K562 (cell line): Measurements from ENCODE around the gene MYL12B. TPM values are rescaled to one million over a fixed set of nuclear protein-coding genes. Genes with fewer than 3 reads are reported as not detected.

Experiments
- ATAC-seq: fragments of 200-7000 bp; cut with Tn5 transposase; 3 replicates; pipeline ENCODE4 v1.9.1; 2020; ENCODE audit warnings: moderate library complexity
- BruUV-seq: library from RNA; stranded (reverse); fragments of 400-500 nt; replicated peaks from 2 replicates; lab custom pipeline; 2021; lab: Mats Ljungman, UMichigan
- CTCF ChIA-PET: fragments of 300-600 bp; formaldehyde crosslinking; extraction: SDS; loops from one replicate; lab custom pipeline; 2021; ENCODE audit warnings: low intra/inter-chr PET ratio; lab: Yijun Ruan, JAX
- POLR2A ChIA-PET: fragments of 300-600, 350-650 bp; sonication (Branson Sonifier 250); formaldehyde crosslinking; extraction: SDS; loops from one replicate; lab custom pipeline; 2021; ENCODE audit warnings: antibody characterized with exemption, inconsistent platforms; lab: Yijun Ruan, JAX
- DNase-seq, 4 experiments: peaks; one replicate each; pipeline versions ENCODE4 v3.0.0 to v3.0.0-alpha.2; 2011 to 2018; ENCODE audit warnings: low spot score in 3 of 4, mixed read lengths in 3 of 4; ENCODE audit errors: extremely low read depth in 1 of 4
- FAIRE-seq: peaks from 2 replicates; lab custom pipeline; 2011; peaks lifted over from hg19 to GRCh38; lab: Jason Lieb, UNC
- H2AFZ ChIP-seq: 2 replicates; pipeline ENCODE4 v1.6.0; 2011; ENCODE audit warnings: low read depth, low read length, control low read depth, inconsistent platforms
- H3K27ac ChIP-seq: fragments of 200-600 bp; 3 replicates; pipeline ENCODE4 v1.8.0; 2011; ENCODE audit warnings: low read depth, mild to moderate bottlenecking, control low read depth, inconsistent platforms, low read length, moderate library complexity, mixed read lengths; ENCODE audit errors: extremely low read depth
- H3K27me3 ChIP-seq, 2 experiments: fragments of 300-600 bp in 1 of 2; 2 replicates in 1 of 2; 3 replicates in 1 of 2; pipeline versions ENCODE4 v1.6.0 to v1.8.0; 2011; ENCODE audit warnings: inconsistent platforms in 2 of 2, low read length in 2 of 2, mild to moderate bottlenecking in 1 of 2, mixed read lengths in 1 of 2, moderate library complexity in 1 of 2; ENCODE audit not compliant: control insufficient read depth in 2 of 2, insufficient read depth in 2 of 2
- H3K36me3 ChIP-seq: fragments of 300-600 bp; 3 replicates; pipeline ENCODE4 v1.8.0; 2011; ENCODE audit warnings: mild to moderate bottlenecking, low read length, inconsistent platforms; ENCODE audit not compliant: control insufficient read depth, insufficient read depth
- H3K4me1 ChIP-seq, 2 experiments: fragments of 200-600 bp in 1 of 2; replicated peaks in 1 of 2; 2 replicates in 1 of 2; 3 replicates in 1 of 2; pipeline versions ENCODE4 v1.5.1 to v1.8.0; 2011; ENCODE audit warnings: inconsistent platforms in 2 of 2, low read length in 2 of 2, mild to moderate bottlenecking in 1 of 2, mixed read lengths in 1 of 2, moderate library complexity in 1 of 2; ENCODE audit not compliant: control insufficient read depth in 2 of 2, insufficient read depth in 2 of 2
- H3K4me2 ChIP-seq: 2 replicates; pipeline ENCODE4 v1.6.1; 2011; ENCODE audit warnings: low read length, control low read depth, inconsistent platforms, mixed read lengths; ENCODE audit not compliant: insufficient read depth
- H3K4me3 ChIP-seq: fragments of 200-600 bp; sonication (generic), shearing (Covaris generic); 2 replicates; pipeline ENCODE4 v1.5.1; 2016; ENCODE audit warnings: control low read depth, inconsistent platforms
- H3K79me2 ChIP-seq: fragments of 200-600 bp; 3 replicates; pipeline ENCODE4 v1.8.0; 2011; ENCODE audit warnings: low read length, inconsistent platforms; ENCODE audit not compliant: control insufficient read depth, insufficient read depth
- H3K9ac ChIP-seq, 2 experiments: 2 replicates each; pipeline versions ENCODE4 v1.6.0 to v1.6.1; 2011; ENCODE audit warnings: low read depth in 2 of 2, low read length in 2 of 2, control low read depth in 1 of 2, inconsistent platforms in 1 of 2, mild to moderate bottlenecking in 1 of 2, mixed read lengths in 1 of 2; ENCODE audit not compliant: insufficient read depth in 1 of 2
- H3K9me1 ChIP-seq: one replicate; pipeline ENCODE4 v1.6.0; 2011; ENCODE audit warnings: inconsistent platforms, mild to moderate bottlenecking, low read length, moderate library complexity; ENCODE audit not compliant: control insufficient read depth, insufficient read depth
- H3K9me3 ChIP-seq: replicated peaks from 2 replicates; pipeline ENCODE4 v1.5.1; 2011; ENCODE audit warnings: low read depth, low read length, inconsistent platforms; ENCODE audit not compliant: control insufficient read depth, insufficient read depth
- H4K20me1 ChIP-seq: replicated peaks from 2 replicates; pipeline ENCODE4 v1.6.1; 2011; ENCODE audit warnings: low read length, inconsistent platforms, mixed read lengths; ENCODE audit not compliant: control insufficient read depth, insufficient read depth
- ASH1L ChIP-seq: fragments of 450-650 bp; IDR thresholded peaks from 2 replicates; pipeline ENCODE4 v1.6.1; 2018; ENCODE audit warnings: borderline replicate concordance, mild to moderate bottlenecking, low read depth; ENCODE audit not compliant: partially characterized antibody
- JUN ChIP-seq, 2 experiments: sonication (generic) in 1 of 2; formaldehyde crosslinking in 1 of 2; IDR thresholded peaks; 2 replicates each; pipeline versions ENCODE4 v1.6.1 to v1.8.0; 2012 to 2022; ENCODE audit warnings: borderline replicate concordance in 2 of 2, mild to moderate bottlenecking in 2 of 2, improper control_type of control experiment in 1 of 2, low read depth in 1 of 2, low read length in 1 of 2, missing genetic modification reagents in 1 of 2
- JUND ChIP-seq, 2 experiments: IDR thresholded peaks; 2 replicates in 1 of 2; 3 replicates in 1 of 2; pipeline ENCODE4 v1.6.1; 2011; ENCODE audit warnings: borderline replicate concordance in 2 of 2, low read depth in 2 of 2, low read length in 2 of 2, improper control_type of control experiment in 1 of 2, missing biosample characterization in 1 of 2, missing genetic modification characterization in 1 of 2, missing genetic modification reagents in 1 of 2
- MEF2A ChIP-seq: IDR thresholded peaks from 2 replicates; pipeline ENCODE4 v1.6.1; 2011; ENCODE audit warnings: low read depth, mild to moderate bottlenecking, low read length, moderate library complexity; ENCODE audit not compliant: control insufficient read depth
- MEF2D ChIP-seq: conservative IDR thresholded peaks from 2 replicates; pipeline ENCODE4 v1.6.1; 2016; ENCODE audit warnings: low read depth, missing genetic modification characterization, missing compliant biosample characterization
- NFYB ChIP-seq: IDR thresholded peaks from 2 replicates; pipeline ENCODE4 v1.6.1; 2011; ENCODE audit warnings: mild to moderate bottlenecking, moderate library complexity; ENCODE audit not compliant: insufficient read length; ENCODE audit errors: extremely low read depth
- POLR2B ChIP-seq: fragments of 450-650 bp; IDR thresholded peaks from 2 replicates; pipeline ENCODE4 v1.6.1; 2018; ENCODE audit warnings: low read depth; ENCODE audit not compliant: partially characterized antibody
- SMAD3 ChIP-seq: fragments of 450-650 bp; formaldehyde crosslinking; conservative IDR thresholded peaks from 2 replicates; pipeline ENCODE4 v1.4.0; 2020; ENCODE audit warnings: mild to moderate bottlenecking
- WGBS: fragments of 100-300 bp; shearing (Covaris generic); methylation state at CpG from one replicate; pipeline ENCODE4 v1.1.6; 2016; ENCODE audit warnings: low coverage, mixed read lengths; ENCODE audit not compliant: insufficient coverage; ENCODE audit errors: missing lambda C conversion rate; 5-methylcytosine and 5-hydroxymethylcytosine counted together
- in situ Hi-C: fragments of 300-500 bp; cut with MboI; formaldehyde crosslinking; loops from 4 replicates; pipeline ENCODE4 v1.15.0; 2018; ENCODE audit warnings: inconsistent platforms, mixed read lengths
- intact Hi-C: fragments of 100-400 bp; cut with micrococcal nuclease; formaldehyde crosslinking; loops from 2 replicates; pipeline ENCODE4 v1.14.2; 2022
- polyA plus RNA-seq, 8 experiments: library from polyadenylated mRNA; depleted of rRNA in 4 of 8; stranded (reverse) in 5 of 8; unstranded in 3 of 8; fragments of >200 nt; fragmentation: Nextera tagmentation in 2 of 8; fragmentation: Illumina TruSeq in 1 of 8; extraction: Ambion mirVana in 2 of 8; extraction: Trizol in 1 of 8; gene quantifications; 2 replicates each; pipeline versions ENCODE4 v1.2.1 to v1.2.3, GENCODE V29; 2011 to 2014; ENCODE audit warnings: inconsistent platforms in 1 of 8, missing spikeins in 1 of 8
- total RNA-seq, 7 experiments: library from RNA; depleted of rRNA in 6 of 7; stranded (reverse); fragments of >200 nt in 6 of 7; fragmentation: Illumina TruSeq in 2 of 7; extraction: Trizol in 2 of 7; gene quantifications; 2 replicates each; pipeline versions ENCODE4 v1.2.1 to v1.2.3, GENCODE V29; 2011 to 2021; ENCODE audit warnings: low replicate concordance in 1 of 7
- TF ChIP-seq, protein P1 (sequence below): sonication (generic); formaldehyde crosslinking; IDR thresholded peaks from 2 replicates; pipeline ENCODE4 v1.8.0; 2023; ENCODE audit warnings: mild to moderate bottlenecking, missing genetic modification reagents

The MYL12B gene
- total and polyA plus RNA-seq, 9 of the 15 experiments (the other 6 are each of a cell fraction or from before 2014, with no cell fraction given), result 220 to 995 (median 463) TPM

DNA sequence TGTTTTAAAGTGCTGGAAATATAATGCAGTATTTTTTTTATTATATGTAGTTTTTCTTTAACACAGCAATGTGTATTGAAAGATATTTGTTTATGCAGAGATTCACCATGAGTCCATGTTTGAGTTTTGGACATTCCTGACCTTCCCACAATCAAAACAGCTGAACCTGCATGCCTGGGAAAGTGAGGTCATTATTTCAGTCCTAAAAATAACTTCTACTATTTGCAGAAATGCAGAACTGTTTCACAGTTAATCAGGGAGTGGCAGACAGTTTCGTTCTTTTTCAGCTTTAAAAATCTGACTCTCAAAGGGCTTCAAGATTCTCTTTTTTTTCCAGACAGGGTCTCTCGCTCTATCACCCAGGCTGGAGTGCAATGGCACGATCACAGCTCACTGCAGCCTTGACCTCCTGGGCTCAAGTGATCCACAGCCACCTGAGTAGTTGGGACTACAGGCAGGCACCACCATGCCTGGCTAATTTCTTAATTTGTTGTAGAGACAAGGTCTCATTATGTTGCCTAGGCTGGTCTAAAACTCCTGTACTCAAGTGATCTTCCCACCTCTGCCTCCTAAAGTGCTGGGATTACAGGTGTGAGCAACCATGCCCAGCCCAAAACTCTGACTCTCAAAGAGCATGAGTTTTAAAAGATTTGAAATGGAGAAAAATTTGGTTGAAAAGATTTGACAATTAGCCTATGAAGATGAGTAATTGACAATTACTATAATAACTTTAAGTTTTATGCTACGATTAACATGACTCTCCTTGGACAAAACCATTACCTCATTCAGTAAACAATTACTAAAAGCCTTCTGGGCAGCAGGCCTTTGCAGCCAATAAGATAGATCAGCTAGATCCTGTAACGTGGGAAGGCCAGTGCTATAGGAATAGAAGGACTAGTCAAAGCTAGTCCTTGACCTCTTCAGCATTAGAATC lies 5.0 kb upstream of the MYL12B start:
- no peak for DNase-seq
- Histone ChIP-seq H3K79me2 (peaks cover 37% of the 10 kb centered on the region), H3K27me3 (no peaks in the 10 kb centered on the region), H3K4me1 (peaks cover 6 to 11% of the 10 kb centered on the region in 2 experiments; a peak in 3 of 5 replicates), H4K20me1 (no peaks in the 10 kb centered on the region; the same call in 1 of the 2 replicates), H3K9me1 (no peaks in the 10 kb centered on the region), H3K9ac (no peak overlapping the region), H3K27ac (0 out of 3 replicates have a peak overlapping the region, but pooled peaks have one; percentile 21), H3K9me3 (no peaks in the 10 kb centered on the region), H3K4me3 (no peak overlapping the region), H2AFZ (no peak overlapping the region), H3K36me3 (peaks cover 65% of the 10 kb centered on the region), H3K4me2 (no peak overlapping the region)
- no peak for FAIRE-seq
- intact Hi-C loops, result no loop called here
- TF ChIP-seq MEF2A (peak; percentile 70; the same call in 1 of the 2 replicates), POLR2B (peak; percentile 32), SMAD3 (CRISPR knock-in tag) (0 out of 2 replicates have a peak, but pooled peaks have one; percentile 48), MEF2D (tag) (peak; percentile 67; the same call in 1 of the 2 replicates), JUN (IDR thresholded peaks at IDR 0.05; ENCODE audit: borderline replicate concordance, low read depth, low read length) (peak; percentile 34; the same call in 1 of the 2 replicates), JUN (CRISPR knock-in tag; IDR thresholded peaks at IDR 0.05; ENCODE audit: borderline replicate concordance) (no peak), NFYB (no peak), ASH1L (no peak), JUND (IDR thresholded peaks at IDR 0.05; ENCODE audit: borderline replicate concordance, low read depth, low read length) (peak; percentile 24; the same call in 1 of the 2 replicates), JUND (tag; IDR thresholded peaks at IDR 0.05; ENCODE audit: borderline replicate concordance, low read depth, low read length) (peak; percentile 11; the same call in 1 of the 3 replicates)
- TF ChIP-seq, protein P1, sequence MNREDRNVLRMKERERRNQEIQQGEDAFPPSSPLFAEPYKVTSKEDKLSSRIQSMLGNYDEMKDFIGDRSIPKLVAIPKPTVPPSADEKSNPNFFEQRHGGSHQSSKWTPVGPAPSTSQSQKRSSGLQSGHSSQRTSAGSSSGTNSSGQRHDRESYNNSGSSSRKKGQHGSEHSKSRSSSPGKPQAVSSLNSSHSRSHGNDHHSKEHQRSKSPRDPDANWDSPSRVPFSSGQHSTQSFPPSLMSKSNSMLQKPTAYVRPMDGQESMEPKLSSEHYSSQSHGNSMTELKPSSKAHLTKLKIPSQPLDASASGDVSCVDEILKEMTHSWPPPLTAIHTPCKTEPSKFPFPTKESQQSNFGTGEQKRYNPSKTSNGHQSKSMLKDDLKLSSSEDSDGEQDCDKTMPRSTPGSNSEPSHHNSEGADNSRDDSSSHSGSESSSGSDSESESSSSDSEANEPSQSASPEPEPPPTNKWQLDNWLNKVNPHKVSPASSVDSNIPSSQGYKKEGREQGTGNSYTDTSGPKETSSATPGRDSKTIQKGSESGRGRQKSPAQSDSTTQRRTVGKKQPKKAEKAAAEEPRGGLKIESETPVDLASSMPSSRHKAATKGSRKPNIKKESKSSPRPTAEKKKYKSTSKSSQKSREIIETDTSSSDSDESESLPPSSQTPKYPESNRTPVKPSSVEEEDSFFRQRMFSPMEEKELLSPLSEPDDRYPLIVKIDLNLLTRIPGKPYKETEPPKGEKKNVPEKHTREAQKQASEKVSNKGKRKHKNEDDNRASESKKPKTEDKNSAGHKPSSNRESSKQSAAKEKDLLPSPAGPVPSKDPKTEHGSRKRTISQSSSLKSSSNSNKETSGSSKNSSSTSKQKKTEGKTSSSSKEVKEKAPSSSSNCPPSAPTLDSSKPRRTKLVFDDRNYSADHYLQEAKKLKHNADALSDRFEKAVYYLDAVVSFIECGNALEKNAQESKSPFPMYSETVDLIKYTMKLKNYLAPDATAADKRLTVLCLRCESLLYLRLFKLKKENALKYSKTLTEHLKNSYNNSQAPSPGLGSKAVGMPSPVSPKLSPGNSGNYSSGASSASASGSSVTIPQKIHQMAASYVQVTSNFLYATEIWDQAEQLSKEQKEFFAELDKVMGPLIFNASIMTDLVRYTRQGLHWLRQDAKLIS, result no peak
- CTCF ChIA-PET, result no interaction called here
- POLR2A ChIA-PET, result interaction anchor here (0.7 to 4.1 kb wide), 3 partner anchors 10 to 725 kb away, joined by 3 to 33 read pairs (median 4); partner anchors contain the start of gene MYL12A
- BruUV-seq, result no TSS peak
- no peak for ATAC-seq
- in situ Hi-C loops, result no loop called here
- WGBS, result 80% methylated on average over 5 of the region's 5 CpGs
